ENCODE results near the gene ABLIM3. TPM values are rescaled to one million over a fixed set of nuclear protein-coding genes. Genes with fewer than 3 reads are reported as not detected.
A peak's percentile ranks its signal among the peaks of the same experiment; 100 is the strongest.

The ABLIM3 gene
- total and polyA plus RNA-seq, 2 of the 13 experiments (the other 11 are each of a cell fraction or from before 2014, with no cell fraction given), result 0.53 to 6.3 TPM

DNA sequence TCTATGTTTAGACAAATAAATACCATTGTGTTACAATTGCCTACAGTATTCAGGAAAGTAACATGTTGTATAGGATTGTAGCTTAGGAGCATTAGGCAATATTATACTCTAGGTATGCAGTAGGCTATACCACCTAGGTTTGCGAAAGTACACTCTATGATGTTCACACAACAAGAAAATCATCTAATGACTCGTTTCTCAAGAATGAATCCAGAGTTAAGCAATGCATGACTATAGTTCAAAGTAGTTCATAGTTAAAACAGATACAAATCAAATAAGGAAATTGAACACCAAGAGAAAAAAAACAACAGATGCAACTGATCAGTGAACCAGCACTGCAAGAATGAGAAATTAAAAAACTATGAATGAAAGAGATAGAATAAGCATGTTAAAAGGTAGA lies 27.6 kb upstream of the ABLIM3 start (continued):
- TF ChIP-seq THRA (CRISPR knock-in tag; IDR thresholded peaks at IDR 0.05; ENCODE audit: borderline replicate concordance) (no peak), JUN (CRISPR knock-in tag; IDR thresholded peaks at IDR 0.05) (no peak), HCFC1 (IDR thresholded peaks at IDR 0.05; ENCODE audit: low read depth, low read length) (no peak)

DNA sequence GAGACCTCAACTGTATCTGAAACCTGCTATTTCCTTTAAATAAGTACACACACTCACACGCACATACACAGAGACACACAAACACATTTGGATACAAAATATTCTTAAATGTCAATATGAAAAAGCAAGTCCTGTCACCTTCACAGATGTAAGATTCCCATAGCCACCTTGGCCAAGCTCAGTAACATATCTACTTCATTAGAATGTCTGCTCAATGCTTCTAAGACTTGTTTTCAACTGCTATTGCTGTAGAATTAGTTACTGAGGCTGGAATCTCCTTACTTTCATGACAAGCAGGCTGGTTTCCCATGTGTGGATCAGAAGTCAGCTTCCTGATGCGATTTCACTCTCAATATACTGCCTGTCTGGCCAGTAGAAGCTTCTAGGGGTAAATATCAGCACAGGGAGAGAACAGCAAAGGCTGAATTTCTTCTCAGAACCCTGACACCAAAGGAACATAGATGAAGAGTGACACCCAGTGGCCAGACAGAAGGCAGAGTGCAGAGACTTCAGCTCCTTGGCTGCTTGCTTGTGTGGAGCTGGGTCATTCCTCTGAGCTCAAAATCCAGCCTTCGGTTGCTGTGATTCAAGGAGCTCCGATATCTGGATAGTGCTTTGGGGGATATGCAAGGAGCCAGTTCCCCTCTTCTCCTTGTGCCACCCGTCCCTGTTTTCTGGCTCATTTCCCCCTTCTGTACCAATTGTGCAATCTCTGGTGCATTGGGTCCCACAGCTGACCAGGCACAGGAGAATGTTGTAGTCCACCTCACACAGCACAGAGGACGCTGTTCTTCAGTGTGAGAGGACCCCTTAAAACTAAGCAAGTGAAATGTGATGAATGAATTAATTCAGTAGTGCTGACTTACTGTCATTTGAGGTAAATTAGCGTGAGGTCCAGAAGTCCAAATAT lies 26.6 kb upstream of the ABLIM3 start:
- ChIA-PET CTCF (ENCODE audit: low intra/inter-chr PET ratio, low total read pairs) (interaction anchor here (0.9 to 1.9 kb wide), 5 partner anchors 294 to 671 kb away, joined by 3 to 13 read pairs (median 4); no protein-coding TSS in a partner anchor), POLR2A (interaction anchor here (1.0 kb wide), 1 partner anchor 114 kb away, joined by 3 read pairs; no protein-coding TSS in a partner anchor)
- 21% methylated on average over 7 of the region's 7 CpGs for WGBS (ENCODE audit: low lambda C conversion rate)
- Histone ChIP-seq H3K9me3 (ENCODE audit: low read length) (no peaks in the 10 kb centered on the region), H3K9ac (ENCODE audit: insufficient read depth, low read depth, low read length) (no peak overlapping the region), H2AFZ (ENCODE audit: low read length) (no peak overlapping the region), H3K4me3 (replicated peaks in 1 of 3; ENCODE audit: insufficient read depth in 1 of 3, low read depth in 2 of 3, low read length in 3 of 3) (no peak overlapping the region), H3K27ac (ENCODE audit: extremely low read length, insufficient read depth, low read length) (no peak overlapping the region), H3K4me2 (ENCODE audit: low read depth, low read length) (no peak overlapping the region), H3K27me3 (ENCODE audit: control insufficient read depth in 1 of 2, insufficient read depth in 2 of 2, low read length in 2 of 2) (no peaks in the 10 kb centered on the region; a peak in 1 of 5 replicates), H3K36me3 (replicated peaks in 1 of 2; ENCODE audit: control insufficient read depth in 1 of 2, insufficient read depth in 2 of 2, low read length in 2 of 2) (no peaks in the 10 kb centered on the region), H3K4me1 (ENCODE audit: insufficient read depth, low read length) (no peaks in the 10 kb centered on the region), H4K20me1 (ENCODE audit: insufficient read depth, low read length) (no peaks in the 10 kb centered on the region), H3K79me2 (ENCODE audit: insufficient read depth, low read length) (no peaks in the 10 kb centered on the region)
- intact Hi-C loops (cut with micrococcal nuclease; ENCODE audit: unreplicated experiment) (loop anchor here (1.0 to 10.0 kb wide), 8 partner anchors 50 to 670 kb away; partner anchors contain the start of gene SH3TC2), in situ Hi-C loops (cut with HindIII; ENCODE audit: extremely low pct_ligation_motif_present, low pct_unique_long_range_greater_than_20kb) (loop anchor here (5.0 kb wide), 1 partner anchor 377 kb away; no protein-coding TSS in a partner anchor)
- no TSS peak for BruUV-seq (replicated peaks)
- DNase-seq (ENCODE audit: low spot score) (peak; percentile 66), ATAC-seq (peak; percentile 98), FAIRE-seq (peak; percentile 97)
- no peak for TF ChIP-seq YEATS2 (CRISPR knock-in tag; IDR thresholded peaks at IDR 0.05; ENCODE audit: borderline replicate concordance)
- TF ChIP-seq ZNF235 (CRISPR knock-in tag; IDR thresholded peaks at IDR 0.05; ENCODE audit: borderline replicate concordance), result no peak
- peak; percentile 60; the same call in 1 of the 2 replicates for TF ChIP-seq RAD21 (CRISPR knock-in tag; IDR thresholded peaks at IDR 0.05)
- peak; percentile 46 for TF ChIP-seq XRCC5 (optimal IDR thresholded peaks at IDR 0.05; ENCODE audit: low read length)
- TF ChIP-seq SMC3 (IDR thresholded peaks at IDR 0.05; ENCODE audit: low read length), result peak; percentile 69
- TF ChIP-seq STAG1 (CRISPR knock-in tag; IDR thresholded peaks at IDR 0.05), result peak; percentile 86
- peak; percentile 57 for TF ChIP-seq CEBPB (IDR thresholded peaks at IDR 0.05; ENCODE audit: borderline replicate concordance, low read depth, low read length)
- peak; percentile 88 for TF ChIP-seq CTCF (CRISPR knock-in tag; IDR thresholded peaks at IDR 0.05)
